K562 treated with DMSO at 1 percent for 12 hours (cell line): ENCODE data around the gene DICER1. TPM values are rescaled to one million over a fixed set of nuclear protein-coding genes. Genes with fewer than 3 reads are reported as not detected.

Experiments
- total RNA-seq: library from RNA; unstranded; fragments of 300-600 nt; gene quantifications from 2 replicates; pipeline ENCODE4 v1.2.3, GENCODE V29; 2022; ENCODE audit not compliant: insufficient read depth

DICER1 gene
- 2.3 and 13.8 TPM in 2 replicates for total RNA-seq

GRCh38 chr14:95157327-95158189 is at the start of gene DICER1:
Gene DICER1, minus strand, starts transcription at chr14:95157529. Its CDS starts 24,071 bp downstream, at chr14:95133458.

Other genes with a start within 250 kb of the DICER1 start
- not detected in 2 replicates for gene CLMN, start 162.4 kb upstream of the DICER1 start, total RNA-seq